Skin epidermis (tissue), 12 donors: ENCODE data around the gene PADI2.
A peak's percentile ranks its signal among the peaks of the same experiment; 100 is the strongest.

Experiments
- H3K27ac ChIP-seq, 21 experiments: fragments of 200-600 bp; sonication (generic) in 11 of 21; one replicate each; pipeline ENCODE4 v1.5.0; 2020; ENCODE audit warnings: mild to moderate bottlenecking in 3 of 21, inconsistent platforms in 2 of 21, moderate library complexity in 2 of 21
- H3K4me3 ChIP-seq, 7 experiments: fragments of 200-600 bp; sonication (generic) in 2 of 7; one replicate each; pipeline ENCODE4 v1.5.0; 2020; ENCODE audit warnings: inconsistent platforms in 2 of 7, mild to moderate bottlenecking in 2 of 7, moderate library complexity in 1 of 7

PADI2 gene

DNA sequence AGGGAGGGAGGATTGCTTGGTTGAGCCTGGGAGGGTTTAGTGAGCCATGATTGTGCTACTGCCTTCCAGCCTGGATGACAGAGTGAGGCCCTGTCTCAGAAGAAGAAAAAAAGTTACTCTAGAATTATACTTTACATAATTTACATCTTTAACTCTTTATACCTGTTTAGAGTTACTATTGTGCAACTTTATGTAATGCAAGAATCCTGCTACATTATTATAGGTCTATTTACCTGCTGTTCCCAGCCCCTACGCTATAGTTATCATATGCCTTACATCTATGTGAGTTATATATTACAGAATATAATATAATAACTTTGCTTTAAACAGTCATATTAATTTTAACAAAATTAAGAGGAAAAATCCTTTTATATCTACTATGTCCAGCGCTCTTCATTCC lies 79.7 kb downstream of the PADI2 start:
- no peak overlapping the region for H3K27ac ChIP-seq
- no peak overlapping the region for H3K4me3 ChIP-seq

DNA sequence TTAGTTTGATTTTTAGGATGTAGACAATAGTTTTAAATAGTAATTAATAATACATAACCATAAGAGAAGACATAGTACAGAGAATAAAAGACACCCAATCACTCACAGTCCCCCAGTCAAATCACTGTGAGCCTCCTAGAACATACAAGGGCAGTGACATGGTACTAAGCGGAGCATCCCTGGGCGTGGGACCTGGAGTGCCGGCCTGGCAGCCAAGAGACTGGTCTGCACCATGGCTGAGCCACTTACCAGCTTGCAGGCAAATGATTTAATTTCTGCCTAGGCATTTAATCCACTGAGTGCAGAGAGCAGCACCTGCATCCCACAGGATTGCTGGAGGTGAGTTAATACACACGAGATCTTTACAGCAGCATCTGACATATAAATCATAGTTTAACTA lies 85.8 kb downstream of the PADI2 start:
- no peak overlapping the region for H3K4me3 ChIP-seq
- no peak overlapping the region for H3K27ac ChIP-seq

- H3K27ac ChIP-seq = no peak overlapping the region
- H3K4me3 ChIP-seq = no peak overlapping the region
These were observed 86.5 kb downstream of the PADI2 start for GRCh38 chr1:17032741-17033140.

DNA sequence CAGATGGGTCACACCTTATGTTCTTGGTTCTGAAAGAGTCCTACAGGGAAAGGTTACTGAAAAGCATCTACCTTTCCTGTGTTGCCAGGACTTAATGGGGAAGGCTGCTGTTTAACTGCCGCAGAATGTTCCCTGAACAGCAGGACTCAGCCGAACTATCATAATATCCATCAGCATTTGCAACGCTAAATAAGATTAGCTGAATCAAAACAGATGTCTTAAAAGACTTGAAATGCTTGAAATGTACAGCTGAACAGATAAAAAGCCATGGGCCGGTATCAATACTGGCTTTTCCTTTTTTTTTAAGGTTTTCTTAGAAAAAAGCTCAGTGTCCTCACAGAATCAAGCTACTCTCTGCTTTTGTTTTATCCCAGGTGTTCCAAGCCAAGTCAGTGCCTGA lies 87.8 kb downstream of the PADI2 start:
- H3K4me3 ChIP-seq = no peak overlapping the region

GRCh38 chr1:17030206-17030605 lies 89.0 kb downstream of the PADI2 start:
- Histone ChIP-seq H3K27ac (no peak overlapping the region), H3K4me3 (no peak overlapping the region)

More for the DNA sequence above, 87.8 kb downstream of the PADI2 start:
- no peak overlapping the region for H3K27ac ChIP-seq

- H3K27ac ChIP-seq = peak overlapping the region in 1 of 21 experiments; percentile 17
- no peak overlapping the region for H3K4me3 ChIP-seq
These were observed 90.5 kb downstream of the PADI2 start for GRCh38 chr1:17028662-17029188.

DNA sequence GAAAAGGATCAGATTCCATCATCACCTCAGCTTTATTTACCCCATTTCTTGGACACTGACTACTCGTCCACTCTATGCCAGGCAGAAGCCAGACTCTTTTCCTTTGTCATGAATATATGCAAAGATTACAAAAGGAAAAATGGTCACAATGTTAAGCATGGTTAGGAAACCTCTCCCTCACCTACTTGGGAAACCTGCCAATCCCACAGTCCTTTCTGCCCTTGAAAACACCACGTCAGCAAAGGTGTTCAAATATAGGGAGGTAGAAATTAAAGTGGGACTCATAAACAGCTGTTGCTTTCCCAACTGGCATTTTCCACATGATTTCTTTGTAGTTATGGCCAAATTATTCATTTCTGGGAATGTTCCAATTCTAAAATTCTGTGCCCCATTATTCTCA lies 91.4 kb downstream of the PADI2 start:
- H3K27ac ChIP-seq = peak overlapping the region in 1 of 21 experiments; percentile 17
- no peak overlapping the region for H3K4me3 ChIP-seq

GRCh38 chr1:17027403-17027802 lies 91.8 kb downstream of the PADI2 start:
- no peak overlapping the region for H3K4me3 ChIP-seq
- H3K27ac ChIP-seq = peak overlapping the region in 1 of 21 experiments; percentile 17

GRCh38 chr1:17024721-17025120 lies 94.5 kb downstream of the PADI2 start:
- Histone ChIP-seq H3K4me3 (no peak overlapping the region), H3K27ac (no peak overlapping the region)

GRCh38 chr1:17023573-17023972 lies 95.7 kb downstream of the PADI2 start:
- peak overlapping the region in 1 of 21 experiments; percentile 35 for H3K27ac ChIP-seq
- no peak overlapping the region for H3K4me3 ChIP-seq

- peak overlapping the region in 1 of 21 experiments; percentile 35 for H3K27ac ChIP-seq
- H3K4me3 ChIP-seq = no peak overlapping the region
These were observed 96.1 kb downstream of the PADI2 start for GRCh38 chr1:17023102-17023501.

GRCh38 chr1:17021896-17022295 lies 97.4 kb downstream of the PADI2 start:
- Histone ChIP-seq H3K4me3 (no peak overlapping the region), H3K27ac (no peak overlapping the region)

GRCh38 chr1:17020502-17020901 lies 98.7 kb downstream of the PADI2 start:
- H3K4me3 ChIP-seq = no peak overlapping the region

DNA sequence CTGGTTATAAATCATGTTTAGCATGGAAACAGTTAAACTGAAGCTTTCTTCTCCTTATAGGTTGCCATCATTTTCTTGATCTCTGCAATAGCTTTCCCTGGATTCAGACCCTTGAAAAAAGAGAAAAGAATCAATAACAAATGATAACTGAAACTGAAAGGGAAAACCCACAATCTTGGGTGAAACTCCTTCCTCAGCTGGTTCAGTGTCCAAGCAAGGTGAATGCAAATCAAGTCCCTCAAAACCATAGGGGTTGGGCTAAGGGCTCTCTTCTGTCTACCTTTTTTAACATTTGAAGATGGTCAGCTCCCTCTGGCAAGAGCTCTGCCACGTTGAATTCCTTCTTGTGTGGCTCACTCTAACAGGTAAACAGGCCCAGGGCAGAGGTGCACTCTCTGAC lies 100.4 kb downstream of the PADI2 start:
- Histone ChIP-seq H3K4me3 (no peak overlapping the region), H3K27ac (no peak overlapping the region)

More at GRCh38 chr1:17020502-17020901, 98.7 kb downstream of the PADI2 start:
- no peak overlapping the region for H3K27ac ChIP-seq

GRCh38 chr1:17017435-17017834 lies 101.8 kb downstream of the PADI2 start:
- H3K4me3 ChIP-seq = no peak overlapping the region

More at GRCh38 chr1:17017435-17017834, 101.8 kb downstream of the PADI2 start:
- H3K27ac ChIP-seq = no peak overlapping the region
